SK-N-SH (cell line): ENCODE measurements around the gene VEGFA. TPM values are rescaled to one million over a fixed set of nuclear protein-coding genes. Genes with fewer than 3 reads are reported as not detected.

ENCODE experiments used
- CTCF ChIA-PET: fragments of 300-600, 350-600 bp; formaldehyde crosslinking; extraction: SDS; loops from one replicate; lab custom pipeline; 2021; lab: Yijun Ruan, JAX
- POLR2A ChIA-PET: fragments of 350-600 bp; sonication (Branson Sonifier 250); formaldehyde crosslinking; extraction: SDS; loops from one replicate; lab custom pipeline; 2020; ENCODE audit warnings: antibody characterized with exemption, inconsistent platforms; lab: Yijun Ruan, JAX
- DNase-seq: peaks from one replicate; pipeline ENCODE4 v3.0.0; 2012
- H2AFZ ChIP-seq: fragments of 200-600 bp; sonication (generic); 2 replicates; pipeline ENCODE4 v1.8.1; 2016; ENCODE audit warnings: antibody characterized with exemption, mild to moderate bottlenecking, low read depth
- H3F3A ChIP-seq: fragments of 200-600 bp; sonication (generic); replicated peaks from 2 replicates; pipeline ENCODE3; 2016; ENCODE audit warnings: antibody characterized with exemption, mild to moderate bottlenecking; ENCODE audit not compliant: insufficient read depth
- H3K27ac ChIP-seq, 2 experiments: fragments of 200-500 bp in 1 of 2; fragments of 200-600 bp in 1 of 2; sonication (Bioruptor generic) in 1 of 2; sonication (generic), shearing (Covaris generic) in 1 of 2; 2 replicates each; pipeline versions ENCODE4 v1.5.1 to v1.6.1; 2014 to 2016; ENCODE audit warnings: low read depth in 2 of 2, inconsistent platforms in 1 of 2, low read length in 1 of 2, mild to moderate bottlenecking in 1 of 2, mixed read lengths in 1 of 2
- H3K27me3 ChIP-seq: fragments of 200-600 bp; sonication (generic), shearing (Covaris generic); 2 replicates; pipeline ENCODE4 v1.6.1; 2016; ENCODE audit warnings: mixed run types; ENCODE audit not compliant: insufficient read depth
- H3K36me3 ChIP-seq, 2 experiments: fragments of 200-500 bp in 1 of 2; fragments of 200-600 bp in 1 of 2; sonication (Bioruptor generic) in 1 of 2; sonication (generic) in 1 of 2; replicated peaks in 1 of 2; 2 replicates each; pipeline versions ENCODE3 to v1.5.1; 2014 to 2016; ENCODE audit warnings: low read length in 1 of 2, mild to moderate bottlenecking in 1 of 2; ENCODE audit not compliant: insufficient read depth in 2 of 2, control insufficient read depth in 1 of 2
- H3K4me1 ChIP-seq, 2 experiments: fragments of 200-500 bp in 1 of 2; fragments of 200-600 bp in 1 of 2; sonication (Bioruptor generic) in 1 of 2; sonication (generic), shearing (Covaris generic) in 1 of 2; 2 replicates each; pipeline versions ENCODE4 v1.5.1 to v1.6.1; 2014 to 2016; ENCODE audit warnings: low read depth in 1 of 2, low read length in 1 of 2, mixed run types in 1 of 2; ENCODE audit not compliant: insufficient read depth in 2 of 2, control insufficient read depth in 1 of 2
- H3K4me2 ChIP-seq: fragments of 200-600 bp; sonication (generic), shearing (Covaris generic); 2 replicates; pipeline ENCODE4 v1.6.1; 2017; ENCODE audit warnings: mixed run types
- H3K4me3 ChIP-seq, 2 experiments: fragments of 200-500 bp in 1 of 2; fragments of 200-600 bp in 1 of 2; sonication (Bioruptor generic) in 1 of 2; sonication (generic), shearing (Covaris generic) in 1 of 2; 2 replicates each; pipeline versions ENCODE4 v1.5.1 to v1.8.1; 2014 to 2016; ENCODE audit warnings: low read depth in 2 of 2, inconsistent platforms in 1 of 2, low read length in 1 of 2, mild to moderate bottlenecking in 1 of 2, mixed read lengths in 1 of 2, moderate library complexity in 1 of 2
- H3K79me2 ChIP-seq: fragments of 200-600 bp; sonication (generic); 2 replicates; pipeline ENCODE4 v1.8.1; 2017; ENCODE audit warnings: mild to moderate bottlenecking; ENCODE audit not compliant: insufficient read depth
- H3K9ac ChIP-seq: fragments of 200-600 bp; sonication (generic); 2 replicates; pipeline ENCODE4 v1.6.1; 2017; ENCODE audit warnings: mixed run types
- H3K9me2 ChIP-seq: fragments of 200-600 bp; sonication (generic); 2 replicates; pipeline ENCODE4 v1.6.1; 2017; ENCODE audit warnings: mixed run types
- H3K9me3 ChIP-seq: fragments of 200-600 bp; sonication (generic); 2 replicates; pipeline ENCODE4 v1.6.1; 2017; ENCODE audit warnings: mixed run types, mild to moderate bottlenecking, moderate library complexity
- H4K20me1 ChIP-seq: fragments of 200-600 bp; sonication (generic); 2 replicates; pipeline ENCODE4 v1.6.1; 2017; ENCODE audit warnings: mild to moderate bottlenecking, mixed run types; ENCODE audit not compliant: insufficient read depth
- CHD2 ChIP-seq: fragments of 150-350 bp; IDR thresholded peaks from 2 replicates; pipeline ENCODE4 v1.6.1; 2018; ENCODE audit warnings: low read length; ENCODE audit not compliant: partially characterized antibody
- ELF1 ChIP-seq: IDR thresholded peaks from 2 replicates; pipeline ENCODE4 v1.4.0; 2012
- EP300 ChIP-seq, 2 experiments: IDR thresholded peaks; 2 replicates each; pipeline versions ENCODE4 v1.4.0 to v1.6.1; 2012; ENCODE audit warnings: borderline replicate concordance in 1 of 2, low read depth in 1 of 2, low read length in 1 of 2
- FOSL2 ChIP-seq: IDR thresholded peaks from 2 replicates; pipeline ENCODE4 v1.4.0; 2012; ENCODE audit warnings: low read depth, mild to moderate bottlenecking, moderate library complexity, borderline replicate concordance
- FOXM1 ChIP-seq: IDR thresholded peaks from 2 replicates; pipeline ENCODE4 v1.4.0; 2012; ENCODE audit warnings: low read depth, mild to moderate bottlenecking
- GABPA ChIP-seq: IDR thresholded peaks from 2 replicates; pipeline ENCODE4 v1.4.0; 2012; ENCODE audit warnings: low read depth, mild to moderate bottlenecking
- JUND ChIP-seq: IDR thresholded peaks from 2 replicates; pipeline ENCODE4 v1.4.0; 2012
- MEF2A ChIP-seq: IDR thresholded peaks from 2 replicates; pipeline ENCODE4 v1.4.0; 2012; ENCODE audit warnings: low read depth, borderline replicate concordance
- MXI1 ChIP-seq: IDR thresholded peaks from 2 replicates; pipeline ENCODE4 v1.6.1; 2012; ENCODE audit warnings: mild to moderate bottlenecking, low read depth, low read length, improper control_type of control experiment
- NFIC ChIP-seq: IDR thresholded peaks from 2 replicates; pipeline ENCODE4 v1.4.0; 2012; ENCODE audit warnings: borderline replicate concordance
- RCOR1 ChIP-seq: fragments of 150-350 bp; IDR thresholded peaks from 2 replicates; pipeline ENCODE4 v1.6.1; 2017; ENCODE audit warnings: antibody characterized with exemption, low read length
- RFX5 ChIP-seq: IDR thresholded peaks from 2 replicates; pipeline ENCODE4 v1.6.1; 2012; ENCODE audit warnings: mild to moderate bottlenecking, improper control_type of control experiment, low read length
- SIN3A ChIP-seq: IDR thresholded peaks from 2 replicates; pipeline ENCODE4 v1.6.1; 2012; ENCODE audit warnings: low read depth, mild to moderate bottlenecking, low read length, moderate library complexity, borderline replicate concordance
- TAF1 ChIP-seq: IDR thresholded peaks from 2 replicates; pipeline ENCODE4 v1.6.1; 2012; ENCODE audit warnings: low read depth, mild to moderate bottlenecking, low read length, moderate library complexity, borderline replicate concordance
- USF1 ChIP-seq: IDR thresholded peaks from 2 replicates; pipeline ENCODE4 v1.4.0; 2012; ENCODE audit warnings: low read depth, borderline replicate concordance
- USF2 ChIP-seq: fragments of 150-350 bp; IDR thresholded peaks from 2 replicates; pipeline ENCODE4 v1.6.1; 2017; ENCODE audit warnings: antibody characterized with exemption, low read length, low read depth, borderline replicate concordance
- YY1 ChIP-seq: IDR thresholded peaks from 2 replicates; pipeline ENCODE4 v1.4.0; 2012; ENCODE audit warnings: low read depth, mild to moderate bottlenecking
- WGBS: methylation state at CpG from one replicate; pipeline ENCODE4 v1.1.6; 2017; ENCODE audit warnings: low lambda C conversion rate; 5-methylcytosine and 5-hydroxymethylcytosine counted together
- polyA plus RNA-seq, 3 experiments: library from polyadenylated mRNA; depleted of rRNA; stranded (reverse); fragments of >200 nt; gene quantifications; 2 replicates each; pipeline ENCODE4 v1.2.3, GENCODE V29; 2012
- TF ChIP-seq, protein P1 (sequence below): IDR thresholded peaks from 2 replicates; pipeline ENCODE4 v1.4.0; 2012; ENCODE audit warnings: low read depth
- TF ChIP-seq, protein P2 (sequence below): IDR thresholded peaks from 2 replicates; pipeline ENCODE4 v1.6.1; 2012; ENCODE audit warnings: mild to moderate bottlenecking, low read depth, low read length, moderate library complexity

The VEGFA gene
- polyA plus RNA-seq, 1 of the 3 experiments (the other 2 are of a cell fraction) = 81.0 TPM

GRCh38 chr6:43788301-43788700, 18.3 kb downstream of the VEGFA start:
- 97% methylated on average over 2 of the region's 5 CpGs for WGBS
- Histone ChIP-seq H2AFZ (no peak overlapping the region), H3F3A (no peaks in the 10 kb centered on the region), H3K9ac (no peak overlapping the region), H3K36me3 (peaks cover 0 to 29% of the 10 kb centered on the region in 2 experiments), H3K79me2 (no peaks in the 10 kb centered on the region), H3K4me3 (no peak overlapping the region), H3K9me2 (no peaks in the 10 kb centered on the region), H3K4me1 (peaks cover 0 to 6% of the 10 kb centered on the region in 2 experiments; a peak in 1 of 4 replicates), H4K20me1 (no peaks in the 10 kb centered on the region; the same call in 1 of the 2 replicates), H3K9me3 (no peaks in the 10 kb centered on the region), H3K4me2 (no peak overlapping the region), H3K27ac (no peak overlapping the region), H3K27me3 (no peaks in the 10 kb centered on the region)
- CTCF ChIA-PET = interaction anchor here (0.9 to 4.0 kb wide), 3 partner anchors 14 to 217 kb away, joined by 3 to 22 read pairs (median 5); no protein-coding TSS in a partner anchor
- POLR2A ChIA-PET = interaction anchor here (0.6 to 1.7 kb wide), 5 partner anchors 19 to 274 kb away, joined by 3 to 5 read pairs (median 3); no protein-coding TSS in a partner anchor
- no peak for DNase-seq
- no peak for TF ChIP-seq CHD2
- TF ChIP-seq MEF2A = no peak
- TF ChIP-seq USF2 = no peak
- TF ChIP-seq, protein P1, sequence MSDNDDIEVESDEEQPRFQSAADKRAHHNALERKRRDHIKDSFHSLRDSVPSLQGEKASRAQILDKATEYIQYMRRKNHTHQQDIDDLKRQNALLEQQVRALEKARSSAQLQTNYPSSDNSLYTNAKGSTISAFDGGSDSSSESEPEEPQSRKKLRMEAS = no peak
- no peak for TF ChIP-seq EP300 (IDR thresholded peaks at IDR 0.05; ENCODE audit: borderline replicate concordance in 1 of 2, low read depth in 1 of 2, low read length in 1 of 2)
- TF ChIP-seq USF1 = no peak
- no peak for TF ChIP-seq RCOR1
- no peak for TF ChIP-seq NFIC
- TF ChIP-seq ELF1 = no peak
- TF ChIP-seq RFX5 = no peak
- TF ChIP-seq SIN3A = no peak
- no peak for TF ChIP-seq TAF1
- TF ChIP-seq YY1 = no peak
- no peak for TF ChIP-seq GABPA
- no peak for TF ChIP-seq JUND
- no peak for TF ChIP-seq FOXM1

DNA sequence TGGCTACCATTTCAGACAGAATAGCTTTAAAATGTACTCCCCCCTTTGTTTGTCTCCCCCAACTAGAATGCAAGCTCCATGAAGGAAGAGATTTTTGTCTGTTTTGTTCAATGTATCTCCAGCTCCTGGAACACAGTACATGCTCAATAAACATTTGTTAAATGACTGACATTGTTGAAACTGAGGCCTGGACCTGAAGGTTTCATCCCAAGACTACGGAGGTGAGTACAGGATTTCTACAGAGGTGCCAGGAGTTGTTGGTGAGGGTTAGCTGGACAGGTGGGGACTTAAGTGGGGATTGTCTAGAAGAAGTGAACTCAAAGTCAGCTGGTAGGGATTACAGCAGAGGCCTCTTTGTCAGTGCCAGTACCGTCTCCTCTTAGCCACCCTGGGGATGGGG, 19.4 kb downstream of the VEGFA start:
- CTCF ChIA-PET = interaction anchor here (1.3 to 4.0 kb wide), 3 partner anchors 16 to 289 kb away, joined by 3 to 22 read pairs (median 5); no protein-coding TSS in a partner anchor
- Histone ChIP-seq H3K4me3 (no peak overlapping the region), H3K9me3 (no peaks in the 10 kb centered on the region), H3K36me3 (peaks cover 0 to 17% of the 10 kb centered on the region in 2 experiments), H4K20me1 (no peaks in the 10 kb centered on the region), H3K4me2 (no peak overlapping the region), H3K4me1 (peaks cover 0 to 6% of the 10 kb centered on the region in 2 experiments; a peak in 1 of 4 replicates), H2AFZ (no peak overlapping the region), H3K9ac (no peak overlapping the region), H3K27ac (no peak overlapping the region), H3F3A (no peaks in the 10 kb centered on the region), H3K9me2 (no peaks in the 10 kb centered on the region), H3K27me3 (no peaks in the 10 kb centered on the region), H3K79me2 (no peaks in the 10 kb centered on the region)
- POLR2A ChIA-PET = interaction anchor here (0.6 to 2.5 kb wide), 9 partner anchors 18 to 165 kb away, joined by 3 to 7 read pairs (median 3); no protein-coding TSS in a partner anchor
- no peak for DNase-seq
- 77% methylated on average over 2 of the region's 2 CpGs for WGBS
- TF ChIP-seq MXI1 (no peak), FOSL2 (no peak), NFIC (no peak)
- TF ChIP-seq, protein P2, sequence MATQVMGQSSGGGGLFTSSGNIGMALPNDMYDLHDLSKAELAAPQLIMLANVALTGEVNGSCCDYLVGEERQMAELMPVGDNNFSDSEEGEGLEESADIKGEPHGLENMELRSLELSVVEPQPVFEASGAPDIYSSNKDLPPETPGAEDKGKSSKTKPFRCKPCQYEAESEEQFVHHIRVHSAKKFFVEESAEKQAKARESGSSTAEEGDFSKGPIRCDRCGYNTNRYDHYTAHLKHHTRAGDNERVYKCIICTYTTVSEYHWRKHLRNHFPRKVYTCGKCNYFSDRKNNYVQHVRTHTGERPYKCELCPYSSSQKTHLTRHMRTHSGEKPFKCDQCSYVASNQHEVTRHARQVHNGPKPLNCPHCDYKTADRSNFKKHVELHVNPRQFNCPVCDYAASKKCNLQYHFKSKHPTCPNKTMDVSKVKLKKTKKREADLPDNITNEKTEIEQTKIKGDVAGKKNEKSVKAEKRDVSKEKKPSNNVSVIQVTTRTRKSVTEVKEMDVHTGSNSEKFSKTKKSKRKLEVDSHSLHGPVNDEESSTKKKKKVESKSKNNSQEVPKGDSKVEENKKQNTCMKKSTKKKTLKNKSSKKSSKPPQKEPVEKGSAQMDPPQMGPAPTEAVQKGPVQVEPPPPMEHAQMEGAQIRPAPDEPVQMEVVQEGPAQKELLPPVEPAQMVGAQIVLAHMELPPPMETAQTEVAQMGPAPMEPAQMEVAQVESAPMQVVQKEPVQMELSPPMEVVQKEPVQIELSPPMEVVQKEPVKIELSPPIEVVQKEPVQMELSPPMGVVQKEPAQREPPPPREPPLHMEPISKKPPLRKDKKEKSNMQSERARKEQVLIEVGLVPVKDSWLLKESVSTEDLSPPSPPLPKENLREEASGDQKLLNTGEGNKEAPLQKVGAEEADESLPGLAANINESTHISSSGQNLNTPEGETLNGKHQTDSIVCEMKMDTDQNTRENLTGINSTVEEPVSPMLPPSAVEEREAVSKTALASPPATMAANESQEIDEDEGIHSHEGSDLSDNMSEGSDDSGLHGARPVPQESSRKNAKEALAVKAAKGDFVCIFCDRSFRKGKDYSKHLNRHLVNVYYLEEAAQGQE = no peak
